Measurements from ENCODE around the gene ITGB1. TPM values are rescaled to one million over a fixed set of nuclear protein-coding genes. Genes with fewer than 3 reads are reported as not detected.

Gene ITGB1
- total RNA-seq, 1 donor from 2014 or later: 44.4 TPM

- intact Hi-C loops (cut with micrococcal nuclease): loop anchor here (1.0 to 5.0 kb wide), 2 partner anchors 52 to 1634 kb away; no protein-coding TSS in a partner anchor
These were observed 1.4 kb downstream of the ITGB1 start for GRCh38 chr10:32956365-32957197.

- intact Hi-C loops (cut with micrococcal nuclease): loop anchor here (5.0 kb wide), 1 partner anchor 1633 kb away; no protein-coding TSS in a partner anchor
These were observed 2.2 kb downstream of the ITGB1 start for GRCh38 chr10:32955790-32956189.

DNA sequence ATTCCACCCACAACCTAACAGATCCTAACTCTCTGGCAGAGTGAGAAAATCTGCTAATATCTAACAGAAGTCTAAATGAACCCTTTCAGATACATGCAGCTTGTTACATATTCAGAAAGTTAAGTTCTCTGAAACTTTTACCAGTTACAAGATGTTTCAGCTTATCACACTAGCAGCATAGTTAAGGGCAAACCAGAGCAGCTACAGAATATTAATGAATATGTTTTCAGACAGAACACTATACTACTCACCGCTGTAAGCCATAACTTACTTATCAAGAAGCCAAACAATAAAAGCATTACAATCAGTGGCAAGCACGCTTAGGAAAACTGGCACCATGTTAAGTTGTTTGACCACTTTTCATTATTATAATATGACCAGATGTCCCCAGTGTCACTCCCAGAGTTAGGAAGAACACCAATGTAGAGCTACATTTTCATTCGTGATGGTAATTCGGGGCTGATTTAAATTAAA is 2.7 kb downstream of the ITGB1 start:
- intact Hi-C loops (cut with micrococcal nuclease): loop anchor here (5.0 kb wide), 1 partner anchor 1633 kb away; no protein-coding TSS in a partner anchor

GRCh38 chr10:32954545-32955298 is 3.3 kb downstream of the ITGB1 start:
- intact Hi-C loops (cut with micrococcal nuclease): loop anchor here (5.0 kb wide), 1 partner anchor 1632 kb away; no protein-coding TSS in a partner anchor

- intact Hi-C loops (cut with micrococcal nuclease): no loop called here
These were observed 4.0 kb downstream of the ITGB1 start for GRCh38 chr10:32954080-32954479.

- intact Hi-C loops (cut with micrococcal nuclease): no loop called here
These were observed 4.6 kb downstream of the ITGB1 start for GRCh38 chr10:32953277-32953927.

- intact Hi-C loops (cut with micrococcal nuclease): no loop called here
These were observed 5.3 kb downstream of the ITGB1 start for GRCh38 chr10:32952541-32953276.

- intact Hi-C loops (cut with micrococcal nuclease): no loop called here
These were observed 5.9 kb downstream of the ITGB1 start for GRCh38 chr10:32952094-32952493.

- intact Hi-C loops (cut with micrococcal nuclease): no loop called here
These were observed 6.9 kb downstream of the ITGB1 start for GRCh38 chr10:32951111-32951510.

DNA sequence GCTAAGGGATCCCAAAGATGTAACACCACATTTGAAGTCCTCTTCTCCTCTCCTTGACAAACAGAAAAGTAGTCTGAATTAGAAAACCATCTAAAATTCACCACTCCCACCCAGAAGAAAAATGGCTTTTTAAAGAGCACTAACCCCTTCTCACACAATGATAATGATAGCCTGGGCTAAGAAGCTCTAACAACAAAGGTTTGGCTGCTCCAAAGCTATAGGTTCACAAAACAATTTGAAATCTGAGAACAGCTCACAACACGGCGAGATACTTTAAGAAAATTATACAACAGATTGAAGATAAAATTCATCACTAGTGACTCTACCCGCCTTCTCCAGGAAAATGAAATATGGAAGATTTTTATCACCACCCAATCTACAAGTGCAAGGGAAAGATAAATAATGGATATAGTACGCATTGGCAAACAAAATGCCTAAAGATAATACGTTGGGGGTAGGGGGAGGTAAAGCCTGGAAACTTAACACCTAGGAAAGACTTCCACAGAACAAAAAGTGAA is 7.4 kb downstream of the ITGB1 start:
- intact Hi-C loops (cut with micrococcal nuclease): no loop called here

DNA sequence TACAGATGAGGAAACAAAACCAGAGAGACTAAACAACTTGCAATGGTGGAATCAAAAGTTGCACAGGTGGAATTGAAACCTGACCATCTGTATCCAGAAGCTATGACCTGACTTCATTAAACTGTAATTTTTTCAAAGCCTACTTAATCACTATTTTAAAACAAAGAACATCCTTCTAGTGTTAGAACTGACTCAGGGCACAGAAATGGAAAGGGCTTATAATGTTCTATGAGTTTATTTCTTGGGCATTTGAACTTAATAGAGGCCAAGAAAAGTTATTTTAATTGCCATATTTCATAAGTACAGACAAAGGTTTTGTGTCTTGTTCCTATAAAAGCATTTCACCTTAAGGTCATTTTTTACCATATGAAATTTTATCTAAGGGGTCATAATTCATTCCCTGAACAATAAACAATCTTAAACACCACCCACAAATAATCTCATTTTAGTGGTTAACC is 8.8 kb downstream of the ITGB1 start:
- intact Hi-C loops (cut with micrococcal nuclease): no loop called here

DNA sequence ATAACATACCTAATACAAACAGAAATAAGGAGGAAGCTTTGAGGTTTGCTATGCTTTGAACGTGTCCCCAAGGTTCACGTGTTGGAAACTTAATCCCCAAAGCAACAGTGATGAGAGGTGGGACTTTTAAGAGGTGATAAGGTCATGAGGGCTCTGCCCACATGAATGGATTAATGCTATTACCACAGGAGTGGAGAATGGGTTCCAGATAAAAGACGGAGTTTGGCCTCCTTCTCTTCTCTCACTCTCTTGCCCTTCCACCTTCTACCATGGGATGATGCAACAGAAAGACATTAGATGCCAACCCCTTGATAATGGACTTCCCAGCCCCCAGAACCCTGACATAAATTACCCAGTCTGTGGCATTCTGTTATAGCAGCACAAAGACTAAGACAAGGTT is 9.6 kb downstream of the ITGB1 start:
- intact Hi-C loops (cut with micrococcal nuclease): no loop called here

DNA sequence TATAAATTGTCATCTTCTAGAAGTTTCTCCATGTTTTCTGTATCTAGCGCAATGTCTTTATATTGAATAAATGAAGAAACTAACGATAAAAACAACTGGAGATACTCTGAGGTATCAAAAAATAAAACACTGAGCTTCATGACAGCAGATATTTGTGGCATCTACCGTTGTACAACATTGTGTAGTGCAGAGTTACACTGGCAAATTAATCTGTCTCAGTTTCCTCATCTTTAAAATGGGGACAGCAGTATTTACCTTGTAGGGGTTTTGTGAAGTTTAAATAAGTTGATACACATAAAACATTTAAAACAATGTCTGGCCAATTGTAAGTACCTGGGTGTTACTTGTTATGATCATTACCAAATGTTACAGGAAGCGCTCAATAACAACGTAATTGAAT is 10.4 kb downstream of the ITGB1 start:
- intact Hi-C loops (cut with micrococcal nuclease): no loop called here

- intact Hi-C loops (cut with micrococcal nuclease): no loop called here
These were observed 11.9 kb downstream of the ITGB1 start for GRCh38 chr10:32946108-32946507.

- intact Hi-C loops (cut with micrococcal nuclease): no loop called here
These were observed 14.0 kb downstream of the ITGB1 start for GRCh38 chr10:32943854-32944661.

DNA sequence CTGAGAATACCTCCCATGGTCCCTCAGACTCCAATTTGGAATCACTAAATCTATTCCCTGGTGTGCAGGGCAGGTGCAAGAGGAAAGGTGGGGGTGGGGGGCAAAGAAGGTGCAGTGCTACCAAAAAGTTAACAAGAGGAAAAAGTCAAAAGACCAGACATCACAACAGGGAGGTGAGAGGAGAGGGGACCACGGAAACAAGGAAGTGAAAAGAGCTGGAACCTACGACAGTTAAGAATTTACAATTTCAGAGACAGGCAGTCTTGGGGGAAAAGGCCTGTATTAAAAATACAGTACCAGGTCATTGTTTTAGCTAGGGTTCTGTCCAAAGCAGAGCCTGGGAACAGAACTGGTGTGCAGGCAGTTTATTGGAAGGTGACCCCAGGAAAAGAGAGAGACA is 14.6 kb downstream of the ITGB1 start:
- intact Hi-C loops (cut with micrococcal nuclease): no loop called here

DNA sequence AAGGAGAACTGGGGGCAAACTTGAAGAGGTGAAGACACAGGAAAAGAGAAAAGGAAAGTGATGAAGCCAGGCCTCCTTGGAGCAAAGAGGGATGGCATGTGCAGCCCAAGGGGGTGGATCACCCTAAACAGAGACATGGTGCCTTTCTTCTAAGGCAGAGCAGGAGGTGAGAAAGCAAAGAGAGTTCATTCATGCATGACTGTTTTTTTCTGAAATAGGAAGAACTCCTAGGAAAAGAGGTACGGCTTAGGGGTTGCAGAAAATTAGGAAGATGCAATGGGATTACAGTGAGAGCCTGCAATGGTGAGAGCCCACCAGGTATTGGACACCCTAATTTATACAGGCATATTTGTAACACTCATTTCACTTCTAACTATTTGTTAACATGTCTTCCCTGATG is 15.9 kb downstream of the ITGB1 start:
- intact Hi-C loops (cut with micrococcal nuclease): no loop called here

GRCh38 chr10:32941357-32941756 is 16.7 kb downstream of the ITGB1 start:
- intact Hi-C loops (cut with micrococcal nuclease): no loop called here

Data from T-helper 1 cell treated with Interleukin-12 subunit alpha and Interleukin-12 subunit beta and Interleukin-4 antibody, amounts not matched to agents 30 ng/mL and 1 ng/mL, for 36 hours (primary cell).